ENCODE measurements around the gene MEOX1. TPM values are rescaled to one million over a fixed set of nuclear protein-coding genes. Genes with fewer than 3 reads are reported as not detected.
"Not testable (repeated sequence)": the region's sequence is repeated elsewhere in the genome, so short reads cannot be mapped to it uniquely, and the experiment has no call there.

MEOX1 gene
- total and polyA plus RNA-seq, 2 experiments from 2014 or later, result 0.32 to 1.0 TPM

DNA sequence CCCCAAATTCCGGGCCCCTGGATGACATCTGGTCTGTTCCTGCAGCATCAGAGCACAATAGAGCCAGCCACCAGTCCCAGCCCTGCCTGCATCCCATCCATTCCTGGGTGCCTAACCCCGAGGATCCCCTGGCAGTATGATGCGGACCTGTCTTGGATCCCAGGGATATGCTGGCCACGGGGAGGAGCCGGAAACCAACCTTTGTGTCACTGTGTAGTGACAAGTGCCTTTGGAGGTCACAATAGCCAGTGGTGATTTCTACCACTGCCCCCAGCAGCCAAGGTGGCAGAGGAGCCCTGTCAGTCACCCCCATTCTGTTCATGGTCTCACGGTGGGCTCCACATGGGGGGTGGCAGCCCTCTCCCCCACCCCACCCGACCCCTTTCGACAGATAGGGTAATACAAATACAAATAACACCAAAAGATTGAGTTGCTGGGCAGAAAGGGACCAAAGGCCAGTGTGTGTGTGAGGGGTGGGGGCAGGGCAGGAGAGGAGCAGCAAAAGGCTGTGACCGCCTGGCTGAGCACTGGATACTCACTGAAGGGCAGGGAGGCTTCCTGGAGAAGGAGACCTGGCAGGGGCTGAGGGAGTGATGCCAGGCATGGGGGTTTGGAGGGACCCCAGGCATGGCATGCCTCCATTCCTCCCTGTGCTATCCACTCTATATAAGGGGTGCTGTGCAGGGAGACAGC, 29.0 kb upstream of the MEOX1 start:
- H3K4me3 ChIP-seq, result no peak overlapping the region
- no peaks in the 10 kb centered on the region for H3K27me3 ChIP-seq
- no peak for DNase-seq (ENCODE audit: low read depth in 1 of 2, low spot score in 1 of 2)
- H3K27ac ChIP-seq, result no peak overlapping the region
- no peaks in the 10 kb centered on the region for H3K36me3 ChIP-seq
- TF ChIP-seq, protein P1, sequence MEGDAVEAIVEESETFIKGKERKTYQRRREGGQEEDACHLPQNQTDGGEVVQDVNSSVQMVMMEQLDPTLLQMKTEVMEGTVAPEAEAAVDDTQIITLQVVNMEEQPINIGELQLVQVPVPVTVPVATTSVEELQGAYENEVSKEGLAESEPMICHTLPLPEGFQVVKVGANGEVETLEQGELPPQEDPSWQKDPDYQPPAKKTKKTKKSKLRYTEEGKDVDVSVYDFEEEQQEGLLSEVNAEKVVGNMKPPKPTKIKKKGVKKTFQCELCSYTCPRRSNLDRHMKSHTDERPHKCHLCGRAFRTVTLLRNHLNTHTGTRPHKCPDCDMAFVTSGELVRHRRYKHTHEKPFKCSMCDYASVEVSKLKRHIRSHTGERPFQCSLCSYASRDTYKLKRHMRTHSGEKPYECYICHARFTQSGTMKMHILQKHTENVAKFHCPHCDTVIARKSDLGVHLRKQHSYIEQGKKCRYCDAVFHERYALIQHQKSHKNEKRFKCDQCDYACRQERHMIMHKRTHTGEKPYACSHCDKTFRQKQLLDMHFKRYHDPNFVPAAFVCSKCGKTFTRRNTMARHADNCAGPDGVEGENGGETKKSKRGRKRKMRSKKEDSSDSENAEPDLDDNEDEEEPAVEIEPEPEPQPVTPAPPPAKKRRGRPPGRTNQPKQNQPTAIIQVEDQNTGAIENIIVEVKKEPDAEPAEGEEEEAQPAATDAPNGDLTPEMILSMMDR (IDR thresholded peaks at IDR 0.05; ENCODE audit: low read depth, low read length), result no peak
- no peaks in the 10 kb centered on the region for H3K9me3 ChIP-seq (ENCODE audit: low read depth)
- no peaks in the 10 kb centered on the region for H3K4me1 ChIP-seq (ENCODE audit: low read depth)

DNA sequence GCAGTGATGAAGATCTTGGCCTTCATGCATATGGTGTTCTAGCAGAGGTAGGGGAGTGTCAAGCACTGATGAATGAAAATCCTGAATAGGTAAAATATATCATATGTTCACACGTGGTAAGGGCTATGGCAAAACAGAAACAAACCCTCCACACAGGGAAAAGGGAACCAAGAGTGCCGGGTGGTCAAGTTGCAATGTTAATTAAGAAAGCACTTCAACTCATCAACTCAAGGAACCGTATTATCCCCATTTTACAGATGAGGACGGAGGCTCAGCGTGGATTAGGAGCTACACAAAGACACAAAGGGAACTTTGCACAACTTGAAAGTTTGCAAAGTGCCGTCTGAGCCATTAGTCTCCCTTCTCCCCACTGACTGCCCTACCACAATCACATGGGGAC, 28.1 kb upstream of the MEOX1 start:
- no peaks in the 10 kb centered on the region for H3K4me1 ChIP-seq (ENCODE audit: low read depth)
- H3K9me3 ChIP-seq (ENCODE audit: low read depth), result no peaks in the 10 kb centered on the region
- DNase-seq (ENCODE audit: low read depth in 1 of 2, low spot score in 1 of 2), result no peak
- TF ChIP-seq, protein P1 (IDR thresholded peaks at IDR 0.05; ENCODE audit: low read depth, low read length), result no peak
- H3K36me3 ChIP-seq, result no peaks in the 10 kb centered on the region
- H3K27ac ChIP-seq, result no peak overlapping the region
- H3K4me3 ChIP-seq, result no peak overlapping the region
- no peaks in the 10 kb centered on the region for H3K27me3 ChIP-seq

DNA sequence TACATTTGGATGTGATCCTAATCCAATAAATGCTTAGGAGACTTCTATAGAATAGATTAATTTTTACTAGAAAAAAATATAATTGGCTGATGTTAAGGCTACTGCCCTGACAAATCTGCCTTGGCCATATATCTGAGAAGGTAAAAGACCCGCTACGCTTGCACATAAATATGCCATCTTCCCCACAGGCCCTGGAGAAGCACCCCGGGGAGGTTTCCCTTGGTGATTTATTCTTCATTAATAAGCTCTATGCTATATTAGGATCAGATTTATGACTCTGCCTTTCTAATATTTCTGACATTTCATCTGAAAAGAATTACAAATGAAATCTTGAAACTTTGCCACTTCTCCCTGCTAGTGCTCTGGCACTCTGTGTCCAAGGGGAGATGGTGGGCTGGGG, 27.4 kb upstream of the MEOX1 start:
- TF ChIP-seq, protein P1 (IDR thresholded peaks at IDR 0.05; ENCODE audit: low read depth, low read length), result no peak
- Histone ChIP-seq H3K4me3 (no peak overlapping the region), H3K4me1 (ENCODE audit: low read depth) (no peaks in the 10 kb centered on the region), H3K27ac (no peak overlapping the region), H3K27me3 (no peaks in the 10 kb centered on the region), H3K9me3 (ENCODE audit: low read depth) (no peaks in the 10 kb centered on the region), H3K36me3 (no peaks in the 10 kb centered on the region)
- DNase-seq (ENCODE audit: low read depth in 1 of 2, low spot score in 1 of 2), result no peak

DNA sequence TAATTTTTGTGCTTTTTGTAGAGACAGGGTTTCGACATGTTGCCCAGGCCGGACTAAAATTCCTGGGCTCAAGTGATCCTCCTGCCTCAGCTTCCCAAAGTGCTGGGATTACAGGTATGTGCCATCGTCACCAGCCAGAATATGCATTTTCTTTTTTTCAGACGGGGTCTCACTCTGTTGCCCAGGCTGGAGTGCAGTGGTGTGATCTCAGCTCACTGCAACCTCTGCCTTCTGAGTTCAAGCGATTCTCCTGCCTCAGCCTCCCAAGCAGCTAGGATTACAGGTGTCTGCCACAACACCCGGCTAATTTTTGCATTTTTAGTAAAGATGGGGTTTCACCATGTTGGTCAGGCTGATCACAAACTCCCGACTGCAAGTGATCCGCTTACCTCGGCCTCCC, 25.2 kb upstream of the MEOX1 start:
- not testable (repeated sequence) for H3K9me3 ChIP-seq (ENCODE audit: low read depth); H3K4me3 ChIP-seq; H3K27me3 ChIP-seq; H3K4me1 ChIP-seq (ENCODE audit: low read depth); H3K27ac ChIP-seq; DNase-seq (ENCODE audit: low read depth in 1 of 2, low spot score in 1 of 2); H3K36me3 ChIP-seq

DNA sequence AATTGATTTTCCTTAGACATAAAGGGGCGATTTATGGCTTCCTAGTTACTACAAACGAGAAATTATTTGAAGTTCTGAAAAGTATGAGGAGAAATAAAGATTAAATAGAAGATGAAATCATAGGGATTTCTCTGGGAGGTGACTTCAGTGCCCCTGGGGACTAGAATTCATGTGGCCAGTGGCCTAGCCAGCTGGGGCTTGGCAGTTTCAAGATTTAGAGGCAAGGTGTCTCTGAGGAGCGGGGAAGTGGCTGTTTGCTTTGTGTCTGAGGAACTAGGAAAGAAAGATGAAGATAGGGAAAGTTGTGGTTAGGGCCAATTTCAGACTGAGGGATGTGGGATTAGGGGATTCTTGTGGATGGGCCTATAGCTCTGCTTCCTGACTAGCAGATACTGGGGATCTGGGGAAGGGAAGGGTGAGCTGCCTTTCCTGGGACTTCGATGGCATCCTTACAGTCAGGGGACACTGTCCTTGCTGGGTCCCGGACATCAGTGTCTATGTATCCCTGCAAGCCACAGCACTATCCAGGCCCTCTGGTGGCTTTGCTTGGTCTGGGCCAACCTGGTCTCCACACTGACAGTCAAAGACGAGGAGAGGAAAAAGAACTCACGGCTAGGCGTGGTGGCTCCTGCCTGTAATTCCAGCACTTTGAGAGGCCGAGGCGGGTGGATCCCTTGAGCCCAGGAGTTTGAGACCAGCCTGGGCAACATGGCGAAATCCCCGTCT, 22.4 kb upstream of the MEOX1 start:
- Histone ChIP-seq H3K4me3 (no peak overlapping the region), H3K27ac (no peak overlapping the region), H3K27me3 (no peaks in the 10 kb centered on the region), H3K36me3 (no peaks in the 10 kb centered on the region), H3K4me1 (ENCODE audit: low read depth) (peaks cover 7% of the 10 kb centered on the region), H3K9me3 (ENCODE audit: low read depth) (no peaks in the 10 kb centered on the region)
- no peak for DNase-seq (ENCODE audit: low read depth in 1 of 2, low spot score in 1 of 2)
- TF ChIP-seq, protein P1 (IDR thresholded peaks at IDR 0.05; ENCODE audit: low read depth, low read length), result no peak

DNA sequence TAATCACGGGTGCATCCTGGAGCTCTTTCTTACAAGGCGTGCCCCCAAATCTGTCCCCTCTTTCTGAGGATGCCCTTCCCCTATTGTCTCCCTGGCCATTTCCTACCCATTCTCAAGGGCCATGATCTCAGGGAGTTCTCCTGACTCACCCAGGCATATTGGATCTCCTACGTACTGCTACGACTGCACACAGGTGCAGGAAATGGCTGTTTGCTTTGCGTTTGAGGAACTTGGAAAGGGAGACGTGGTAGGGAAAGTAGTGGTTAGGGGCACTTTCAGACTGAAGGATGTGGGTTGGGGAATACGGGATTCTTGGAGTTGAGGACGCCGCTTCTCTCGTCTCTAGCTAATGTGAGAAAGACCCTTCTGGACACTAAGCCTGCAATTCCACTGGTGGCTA, 18.7 kb upstream of the MEOX1 start:
- Histone ChIP-seq H3K27me3 (no peaks in the 10 kb centered on the region), H3K27ac (no peak overlapping the region), H3K36me3 (no peaks in the 10 kb centered on the region), H3K4me3 (no peak overlapping the region), H3K9me3 (ENCODE audit: low read depth) (no peaks in the 10 kb centered on the region), H3K4me1 (ENCODE audit: low read depth) (peaks cover 7% of the 10 kb centered on the region)
- no peak for DNase-seq (ENCODE audit: low read depth in 1 of 2, low spot score in 1 of 2)
- TF ChIP-seq, protein P1 (IDR thresholded peaks at IDR 0.05; ENCODE audit: low read depth, low read length), result no peak

All from cardiac muscle cell (in vitro differentiated cells and primary cell).